Stimulated activated naive CD4-positive, alpha-beta T cell treated with Interleukin-2 at 50 U/mL for 16 hours (primary cell): ENCODE measurements around the gene CDK5RAP2.
"Not testable (repeated sequence)": the region's sequence is repeated elsewhere in the genome, so short reads cannot be mapped to it uniquely, and the experiment has no call there.

Experiments used
- DNase-seq: peaks from one replicate; lab custom pipeline; 2025; lab: John Stamatoyannopoulos, UW

The CDK5RAP2 gene

DNA sequence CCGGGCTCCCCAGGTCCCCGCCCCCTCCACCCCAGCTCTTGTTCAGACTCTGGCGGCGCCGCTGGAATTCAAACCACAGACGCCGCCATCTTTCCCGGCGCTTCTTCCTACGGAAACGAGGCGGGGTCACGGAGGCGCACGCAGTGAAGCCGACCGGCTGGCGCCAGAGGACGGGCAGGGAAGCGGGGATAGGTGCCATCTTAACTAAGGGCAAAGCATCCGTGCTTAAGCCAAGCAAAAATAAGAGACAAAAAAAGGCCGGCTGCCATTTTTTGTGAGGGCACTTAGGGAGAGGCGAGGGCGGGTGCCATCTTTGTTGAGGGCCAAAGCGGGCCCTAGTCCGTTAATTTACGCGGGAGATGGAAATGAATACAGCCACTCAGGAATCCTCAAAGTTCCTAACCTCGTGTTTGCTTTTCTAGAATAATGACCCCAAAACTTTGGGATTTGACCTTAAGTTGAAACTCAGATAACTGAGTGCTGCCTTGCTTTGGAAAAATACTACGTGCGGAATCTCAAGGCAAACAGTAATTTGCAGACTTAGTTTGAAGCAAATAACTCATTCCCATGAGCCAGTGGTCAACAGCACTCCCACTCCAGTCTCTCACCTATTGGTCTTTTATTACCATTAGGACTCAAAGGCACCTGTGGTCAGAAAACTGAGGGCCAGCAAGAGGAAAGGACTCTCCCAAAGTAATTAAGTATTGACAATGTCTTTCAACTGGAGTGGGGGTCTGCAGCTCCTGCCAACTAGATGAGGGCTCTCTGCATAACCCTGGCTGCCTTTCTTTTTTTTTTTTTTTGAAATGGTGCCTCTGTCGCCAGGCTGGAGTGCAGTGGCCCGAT is at the start of gene CDK5RAP2:
TSS of gene CDK5RAP2 (minus strand) at position 117 of the 846 bp plus-strand sequence. CDS start 189 bp downstream, outside the sequence.
- DNase-seq: peak; percentile 93

DNA sequence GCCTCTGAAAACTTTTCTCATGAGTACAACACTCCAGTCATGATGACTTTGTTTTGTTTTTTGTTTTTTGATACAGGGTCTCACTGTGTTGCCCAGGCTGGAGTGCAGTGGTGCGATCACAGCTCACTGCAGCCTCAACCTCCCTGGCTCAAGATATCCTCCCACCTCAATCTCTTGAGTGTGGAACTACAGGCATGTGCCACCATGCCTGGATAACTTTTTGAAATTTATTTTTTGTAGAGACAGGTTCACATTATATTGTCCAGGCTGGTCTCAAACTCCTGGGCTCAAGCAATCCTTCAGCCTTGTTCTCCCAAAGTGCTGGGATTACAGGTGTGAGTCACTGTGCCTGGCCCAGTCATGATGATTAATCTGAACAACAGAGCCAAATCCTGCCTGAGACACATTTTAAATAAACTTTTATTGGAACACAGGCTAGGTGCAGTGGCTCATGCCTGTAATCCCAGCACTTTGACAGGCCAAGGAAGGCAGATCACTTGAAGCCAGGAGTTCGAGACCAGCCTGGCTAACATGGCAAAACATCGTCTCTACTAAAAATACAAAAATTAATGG is 49.0 kb upstream of the CDK5RAP2 start:
- not testable (repeated sequence) for DNase-seq

DNA sequence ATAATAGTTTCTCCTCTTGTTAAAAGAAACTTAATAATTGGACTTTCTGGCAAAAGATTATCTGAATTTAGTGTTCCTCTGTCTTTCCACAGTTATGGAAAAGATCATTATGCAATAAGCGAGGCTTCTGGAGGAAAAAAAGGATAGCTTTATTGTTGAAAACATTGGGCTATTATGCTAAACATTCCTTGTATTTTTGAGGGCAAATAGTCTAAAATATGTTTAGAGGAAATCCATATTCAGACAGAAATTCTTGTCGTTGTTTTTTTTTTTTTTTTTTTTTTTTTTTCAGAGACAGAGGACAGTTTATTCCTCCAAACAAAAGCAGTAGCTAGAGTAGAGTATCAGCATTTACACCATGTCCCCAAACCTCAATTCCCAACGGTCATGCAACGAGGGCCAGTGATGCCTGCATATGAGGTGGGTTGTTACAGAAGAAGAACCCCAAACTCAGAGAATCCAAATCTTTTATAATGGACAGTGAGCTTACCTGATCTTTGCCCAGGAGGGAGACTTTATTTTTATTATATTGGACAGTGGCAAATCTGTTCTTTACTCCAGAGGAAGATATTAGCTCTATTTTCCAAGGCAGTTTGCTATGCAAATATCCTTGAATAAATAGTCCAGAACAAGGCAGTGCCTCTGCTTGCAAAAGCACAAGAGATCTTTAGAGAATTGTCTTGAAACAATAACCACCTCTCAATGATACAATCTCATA is 48.4 kb upstream of the CDK5RAP2 start:
- DNase-seq: no peak

DNA sequence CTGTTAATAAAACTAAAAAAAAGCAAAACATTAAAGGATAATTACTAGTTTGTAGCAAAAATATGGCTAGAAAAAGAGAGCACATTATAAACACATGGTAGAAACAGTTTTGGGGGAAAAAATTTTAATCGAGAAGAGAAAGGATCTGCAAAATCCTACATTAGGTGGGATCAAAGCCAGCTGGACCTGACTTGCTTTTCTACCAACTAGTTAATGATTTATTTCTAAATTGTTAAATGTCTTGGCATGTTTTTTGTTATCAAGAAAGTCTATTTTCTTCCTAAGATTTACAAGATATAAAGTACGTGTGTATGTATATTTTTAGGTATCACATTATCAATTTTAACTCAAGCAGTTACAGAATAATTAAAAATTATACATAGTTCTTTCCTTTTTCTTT is 47.1 kb upstream of the CDK5RAP2 start:
- DNase-seq: no peak

DNA sequence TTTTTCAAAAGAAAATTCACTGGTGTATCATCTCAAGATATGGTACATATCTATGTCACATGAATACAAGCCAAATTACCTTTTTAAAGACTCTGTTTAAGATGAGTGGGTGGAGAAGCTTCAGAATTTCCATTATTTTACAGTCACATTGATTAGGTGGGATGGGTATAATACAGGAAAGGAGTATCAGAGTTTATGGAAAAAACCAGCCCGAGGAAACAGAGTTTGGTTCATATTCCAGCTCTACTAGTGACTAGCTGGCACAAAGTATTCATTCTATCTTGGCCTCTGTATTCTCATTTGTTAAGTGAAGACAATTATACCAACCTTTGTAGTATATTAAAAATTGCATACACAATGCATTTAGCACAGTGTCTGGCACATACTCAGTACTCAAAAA is 46.5 kb upstream of the CDK5RAP2 start:
- DNase-seq: no peak

DNA sequence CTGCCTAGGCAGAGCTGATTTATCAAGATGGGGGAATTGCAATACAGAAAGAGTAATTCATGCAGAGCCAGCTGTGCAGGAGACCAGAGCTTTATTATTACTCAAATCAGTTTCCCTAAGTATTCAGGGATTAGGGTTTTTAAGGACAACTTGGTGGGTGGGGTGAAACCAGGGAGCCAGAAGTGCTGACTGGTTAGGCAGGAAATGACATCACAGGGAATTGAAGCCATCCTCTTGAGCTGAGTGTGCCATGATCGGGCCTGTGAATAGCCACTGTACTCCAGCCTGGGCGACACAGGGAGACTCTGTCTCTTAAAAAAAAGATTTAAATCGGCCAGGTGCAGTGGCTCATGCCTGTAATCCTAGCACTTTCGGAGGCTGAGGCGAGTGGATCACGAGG is 45.3 kb upstream of the CDK5RAP2 start:
- no peak for DNase-seq

DNA sequence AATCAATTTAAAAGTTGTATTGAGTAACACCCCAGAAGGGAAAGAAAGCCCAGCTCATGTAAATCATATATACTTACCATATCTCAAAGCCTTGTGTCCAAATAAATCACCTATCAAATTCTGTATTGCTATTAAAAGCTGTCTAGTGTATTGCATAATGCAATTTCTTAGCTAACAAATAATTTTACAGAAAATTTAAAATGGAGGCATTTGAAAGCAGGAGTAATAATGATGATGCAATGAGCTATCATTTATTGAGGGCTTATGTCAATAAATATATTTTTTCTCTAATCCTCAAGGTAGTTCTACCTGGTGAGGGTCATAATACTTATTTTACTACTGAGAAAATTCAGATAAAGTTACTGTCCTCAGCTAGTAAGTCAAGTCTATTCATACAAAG is 42.8 kb upstream of the CDK5RAP2 start:
- DNase-seq: no peak

DNA sequence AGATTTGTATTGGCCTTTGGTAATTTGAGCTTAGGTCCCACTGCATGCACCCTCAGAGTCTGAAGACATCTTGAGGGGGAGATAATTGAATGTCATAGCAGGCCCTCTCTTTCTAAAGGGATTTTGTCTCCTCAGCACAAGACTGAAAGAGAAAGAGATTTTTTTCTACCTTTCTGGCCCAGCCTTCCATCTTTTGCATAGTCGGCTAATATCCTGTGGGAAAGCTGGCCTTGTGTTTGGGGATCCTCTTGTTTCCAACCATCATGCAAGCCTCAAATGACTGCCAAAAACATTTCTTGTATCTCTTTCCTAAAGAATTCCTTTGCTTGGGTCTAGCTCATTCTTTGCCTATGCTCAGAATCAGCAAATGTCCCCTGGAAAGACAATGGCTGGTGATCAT is 42.0 kb upstream of the CDK5RAP2 start:
- DNase-seq: no peak

DNA sequence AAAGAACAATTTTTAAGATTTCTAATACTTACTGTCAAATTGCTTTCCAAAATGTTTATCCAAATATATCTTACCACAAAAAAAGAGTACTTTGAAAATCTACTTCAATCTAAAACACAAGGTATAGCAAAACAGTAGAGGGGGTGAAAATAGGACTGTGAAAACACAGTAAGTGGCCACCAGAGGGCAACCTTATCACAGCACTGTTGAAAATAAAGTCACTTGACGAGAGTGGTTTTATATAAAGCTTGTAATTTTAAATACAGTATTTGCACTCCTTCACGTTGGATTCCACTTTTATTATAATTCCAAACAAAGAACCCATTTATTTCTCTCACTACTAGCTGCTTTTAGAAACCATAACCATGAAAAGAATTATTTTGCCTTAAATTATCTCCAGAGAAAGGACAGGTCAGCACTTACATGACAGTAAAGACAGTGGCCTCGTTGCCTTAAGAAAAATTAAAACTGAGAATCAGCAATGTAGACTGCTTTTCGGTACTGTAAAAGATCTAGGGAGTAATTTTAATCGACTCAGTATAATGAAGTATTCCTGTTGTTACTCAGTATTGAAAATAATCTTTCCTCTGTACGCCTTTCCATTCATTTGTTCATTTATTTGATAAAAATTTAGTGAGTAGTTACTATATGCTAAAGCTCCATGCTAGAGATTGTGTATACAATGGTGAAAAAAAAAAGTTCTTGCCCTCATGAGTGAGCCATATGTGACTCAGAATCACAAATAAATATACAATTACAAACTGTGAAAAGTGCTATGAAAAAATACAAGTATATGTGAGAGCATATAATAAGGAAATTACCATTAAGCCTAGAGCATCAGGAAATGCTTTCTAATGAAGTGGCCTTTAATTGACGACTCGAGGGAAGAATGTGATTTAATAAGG is 40.0 kb upstream of the CDK5RAP2 start:
- peak; percentile 31 for DNase-seq

DNA sequence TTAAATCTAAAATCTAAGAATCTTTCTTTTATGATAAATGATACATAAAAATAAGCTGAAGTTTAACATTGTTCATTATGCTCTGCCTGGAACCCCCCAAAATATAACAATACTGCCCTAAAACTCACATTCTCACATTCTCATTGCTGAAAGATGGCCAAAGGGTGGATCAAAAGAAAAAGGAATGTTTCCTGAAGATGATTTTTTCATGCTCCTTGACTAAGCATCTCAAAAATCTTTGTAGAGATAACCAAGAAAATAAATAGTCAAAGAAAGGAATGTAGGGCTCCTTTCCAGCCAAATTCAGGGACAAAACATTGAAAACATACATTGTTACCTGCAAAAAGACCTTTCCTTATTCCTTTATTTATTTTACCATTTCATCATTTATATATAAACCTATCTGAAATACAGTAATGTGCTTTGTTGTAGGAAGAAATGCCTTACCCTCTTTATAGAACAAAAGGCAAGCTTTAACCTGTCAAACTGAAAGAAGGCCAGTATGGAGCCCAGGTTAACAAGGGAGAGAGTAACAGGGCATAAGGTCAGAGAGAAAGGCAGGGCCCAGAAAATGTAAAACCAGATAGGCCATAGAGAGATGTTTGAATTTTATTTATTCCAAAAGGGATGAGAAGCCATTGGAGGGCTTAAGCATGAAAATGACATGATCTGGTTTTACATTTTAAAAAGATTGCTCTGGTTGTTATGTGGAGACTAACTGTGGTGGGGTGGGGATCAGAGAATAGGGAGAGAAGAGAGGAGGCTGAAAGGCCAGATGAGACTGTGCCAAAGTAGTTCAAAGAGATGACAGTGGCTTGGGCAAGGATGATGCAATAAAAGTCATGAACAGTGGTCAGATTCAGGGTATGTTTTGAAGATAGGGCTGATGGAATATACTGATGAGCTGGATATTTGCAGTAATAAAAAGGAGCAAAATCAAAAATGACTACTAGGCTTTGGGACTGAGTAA is 37.3 kb upstream of the CDK5RAP2 start:
- no peak for DNase-seq

DNA sequence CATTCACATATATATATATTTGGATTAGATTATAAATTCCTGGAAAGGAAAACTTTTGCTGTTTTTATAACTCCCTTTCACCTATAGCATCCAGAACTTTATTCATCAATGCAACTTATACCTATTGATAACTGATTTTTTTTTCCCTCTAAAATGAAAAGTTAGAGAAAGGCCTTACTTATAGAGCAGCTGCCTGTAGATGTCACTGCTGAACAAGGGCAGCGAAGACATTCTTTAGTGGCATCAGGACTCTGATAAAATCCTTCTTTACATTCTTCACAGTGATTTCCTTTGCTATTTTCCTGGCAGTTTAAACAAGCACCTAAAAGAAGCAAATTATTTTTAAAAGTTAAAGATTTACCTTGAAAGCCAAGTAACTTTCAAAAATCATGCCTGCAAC is 32.3 kb upstream of the CDK5RAP2 start:
- no peak for DNase-seq

DNA sequence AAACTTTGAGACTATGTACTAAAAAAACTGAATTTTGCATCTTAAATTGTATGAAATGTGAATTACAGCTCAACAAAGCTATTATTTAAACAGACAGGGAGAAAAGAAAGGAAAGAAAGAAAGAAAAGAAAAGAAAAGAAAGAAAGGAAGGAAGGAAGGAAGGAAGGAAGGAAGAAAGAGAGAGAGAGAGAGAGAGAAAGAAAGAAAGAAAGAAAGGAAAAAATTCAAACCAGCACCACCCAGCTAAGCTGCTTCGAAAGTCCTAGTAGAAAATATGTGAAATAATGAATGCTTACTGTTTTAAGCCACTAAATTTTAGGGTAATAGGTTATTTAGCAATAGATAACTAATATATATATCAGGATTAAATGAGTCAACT is 31.7 kb upstream of the CDK5RAP2 start:
- no peak for DNase-seq

DNA sequence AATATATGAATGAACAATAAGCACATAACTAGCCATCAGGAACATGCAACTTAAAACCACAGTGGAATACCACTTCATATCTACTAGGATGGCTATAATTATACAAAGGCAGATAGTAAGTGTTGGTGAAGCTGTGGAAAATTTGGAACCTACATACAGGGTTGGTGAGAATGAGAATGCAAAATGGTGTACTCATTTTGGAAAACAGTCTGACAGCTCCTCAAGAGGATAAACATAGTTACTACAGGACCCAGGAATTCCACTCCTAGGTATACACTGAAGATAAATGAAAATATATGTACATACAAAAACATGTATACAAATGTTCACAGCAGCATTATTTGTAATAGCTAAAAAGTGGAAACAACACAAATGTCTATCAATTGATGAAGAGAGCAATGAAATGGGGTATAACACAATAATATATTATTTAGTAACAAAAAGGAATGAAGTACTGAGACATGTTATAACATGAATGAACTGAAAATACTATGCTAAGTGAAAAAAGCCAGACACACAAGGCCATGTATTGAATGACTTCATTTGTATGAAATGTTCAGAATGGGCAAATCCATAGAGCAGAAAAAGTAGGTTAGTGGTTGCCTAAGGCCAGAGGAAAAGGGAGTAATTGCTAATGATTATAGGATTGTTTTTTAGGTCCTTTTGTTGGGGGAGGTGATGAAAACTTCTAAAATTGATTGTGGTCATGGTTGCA is 31.2 kb upstream of the CDK5RAP2 start:
- no peak for DNase-seq

DNA sequence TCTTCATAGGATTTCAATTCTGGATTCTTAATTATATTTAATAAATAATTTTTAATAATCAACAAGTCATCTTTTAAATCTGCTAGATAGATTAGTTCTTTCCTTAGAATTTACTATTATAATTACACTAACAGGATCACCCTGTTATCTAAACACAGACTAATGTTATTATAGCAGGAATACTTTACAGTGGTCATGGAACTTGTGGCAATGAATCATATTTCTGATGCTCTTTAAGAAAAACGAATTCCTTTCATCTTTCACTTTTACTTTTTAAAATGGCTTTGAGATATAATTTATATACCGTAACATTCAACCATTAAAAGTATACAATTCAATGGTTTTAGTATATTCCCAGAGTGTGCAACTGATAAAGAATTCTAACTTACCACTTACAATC is 29.7 kb upstream of the CDK5RAP2 start:
- DNase-seq: no peak

DNA sequence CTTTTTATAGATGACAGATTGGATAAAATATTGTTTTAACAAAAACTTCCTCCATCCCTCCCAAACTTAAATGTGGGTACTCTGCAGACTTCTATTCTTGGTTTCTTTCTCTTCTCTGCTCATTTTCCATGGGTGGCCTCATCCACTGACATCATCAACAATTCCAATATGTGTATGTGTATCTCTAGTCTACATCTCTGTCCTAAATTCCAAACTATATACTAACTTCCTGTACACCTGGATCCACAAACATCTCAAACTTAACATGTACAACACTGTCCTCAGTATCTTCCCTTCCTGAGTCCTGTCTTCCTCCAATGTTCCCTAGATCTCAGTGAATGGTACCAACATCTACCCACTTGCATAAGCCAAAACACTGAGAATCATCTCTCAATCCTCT is 28.5 kb upstream of the CDK5RAP2 start:
- no peak for DNase-seq

DNA sequence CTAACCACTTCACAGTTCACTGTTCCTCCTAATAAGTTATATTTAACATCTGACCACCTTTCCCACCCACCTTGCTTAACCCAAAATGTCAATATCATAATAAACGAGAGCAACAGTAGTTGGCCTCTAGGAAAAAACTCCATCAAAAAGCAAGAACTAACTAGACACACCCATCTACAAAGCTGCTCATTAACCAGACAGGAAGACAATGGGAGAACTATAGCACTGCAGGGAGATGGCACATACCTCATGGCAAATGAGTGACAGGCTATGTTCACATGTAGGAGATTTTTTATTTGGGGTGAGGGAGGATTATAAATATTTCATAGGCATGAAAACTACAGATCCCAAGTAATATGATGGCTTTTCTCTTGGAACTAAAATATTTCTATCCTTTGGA is 23.6 kb upstream of the CDK5RAP2 start:
- DNase-seq: no peak

DNA sequence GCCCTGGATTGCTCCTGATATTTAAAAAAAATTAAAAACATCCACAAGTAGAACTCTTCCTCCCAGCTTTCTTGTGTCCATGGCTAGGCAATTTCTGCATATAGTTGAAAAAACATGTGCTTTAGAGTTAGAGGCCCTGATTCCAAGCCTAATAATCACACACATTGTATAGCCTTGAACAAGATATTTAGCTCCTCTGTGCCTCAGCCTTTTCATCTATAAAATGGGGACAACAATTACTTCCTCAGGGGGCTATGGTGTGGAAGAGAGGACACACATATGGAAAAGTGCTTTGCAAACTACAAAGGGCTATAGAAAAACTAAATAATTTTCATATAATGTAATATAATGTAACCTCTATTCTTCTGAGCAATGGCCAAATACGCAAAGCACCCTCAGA is 23.0 kb upstream of the CDK5RAP2 start:
- DNase-seq: no peak

DNA sequence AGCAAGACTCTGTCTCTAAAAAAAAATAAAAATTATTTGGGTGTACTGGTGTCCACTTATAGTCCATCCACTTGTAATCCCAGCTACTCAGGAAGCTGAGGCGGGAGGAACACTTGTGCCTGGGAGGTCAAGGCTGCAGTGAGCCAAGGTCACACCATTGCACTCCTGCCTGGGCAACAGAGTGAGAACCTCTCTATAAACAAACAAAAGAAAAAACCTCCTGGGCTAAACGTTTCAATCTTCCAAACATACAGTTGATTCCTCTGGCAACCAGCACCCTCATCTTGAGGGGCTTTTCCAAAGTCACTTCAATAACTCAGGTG is 13.9 kb upstream of the CDK5RAP2 start:
- DNase-seq: no peak

DNA sequence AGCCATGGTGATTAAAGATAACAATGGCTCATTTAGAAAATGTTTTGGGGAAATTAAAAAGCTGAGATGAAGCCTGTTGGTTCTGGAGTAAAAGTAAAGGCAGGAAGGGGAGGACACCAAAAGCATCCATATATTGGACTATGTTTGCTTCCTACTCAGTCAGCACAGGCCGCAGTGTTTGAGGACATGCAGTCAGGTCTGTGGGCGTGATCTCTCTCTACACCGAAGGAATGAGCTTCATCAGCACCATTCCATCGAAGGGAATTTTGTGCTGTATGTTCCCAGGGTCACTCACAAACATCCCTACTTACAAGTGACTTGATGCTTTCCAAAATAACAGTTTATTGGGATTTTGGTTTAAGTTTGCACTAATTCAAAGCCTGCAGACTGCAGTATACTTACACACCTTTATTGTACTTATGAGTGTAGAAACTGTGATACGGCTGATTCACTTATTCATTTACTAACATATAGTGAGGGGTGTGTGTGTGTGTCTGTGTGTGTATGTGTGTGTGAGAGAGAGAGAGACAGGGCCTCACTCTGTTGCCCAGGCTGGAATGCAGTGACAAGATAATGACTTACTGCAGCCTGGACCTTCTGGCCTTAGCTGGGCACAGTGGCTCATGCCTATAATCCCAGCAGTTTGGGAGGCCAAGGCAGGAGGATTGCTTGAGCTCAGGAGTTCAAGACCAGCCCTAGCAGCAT is 13.4 kb upstream of the CDK5RAP2 start:
- DNase-seq: no peak

DNA sequence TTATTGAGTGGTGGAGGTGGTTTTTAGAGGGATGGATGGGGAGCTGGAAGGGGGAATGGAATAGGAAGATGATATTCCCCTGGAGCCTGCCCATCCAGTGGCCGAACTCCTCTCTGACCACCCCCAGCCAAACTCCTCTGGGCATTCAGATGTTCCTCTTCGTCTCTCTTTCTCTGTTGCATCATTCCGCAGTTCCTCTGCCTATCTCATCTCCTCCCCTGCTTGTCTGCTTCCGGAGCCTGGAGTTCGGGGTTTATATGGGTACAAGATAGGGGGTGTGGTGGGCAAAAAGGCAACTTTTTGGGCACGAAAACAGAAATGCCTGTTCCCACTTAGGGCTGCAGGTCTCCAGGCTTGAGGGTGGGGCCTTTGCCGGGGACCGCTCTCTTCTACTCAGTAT is 12.2 kb upstream of the CDK5RAP2 start:
- no peak for DNase-seq
